HG03095 (cell line): Measurements from ENCODE around the gene APOM.

Source experiments
- ATAC-seq: cut with Tn5 transposase; IDR thresholded peaks from one replicate; pipeline ENCODE4 v1.9.1; 2021; ENCODE audit warnings: moderate library complexity; ENCODE audit not compliant: unreplicated experiment

Gene APOM

GRCh38 chr6:31702819-31703716, 47.4 kb downstream of the APOM start, which contains the start of gene ABHD16A:
Gene ABHD16A, minus strand, starts transcription at chr6:31703324. Its CDS starts 43 bp downstream, at chr6:31703281.
- ATAC-seq: peak; percentile 74

DNA sequence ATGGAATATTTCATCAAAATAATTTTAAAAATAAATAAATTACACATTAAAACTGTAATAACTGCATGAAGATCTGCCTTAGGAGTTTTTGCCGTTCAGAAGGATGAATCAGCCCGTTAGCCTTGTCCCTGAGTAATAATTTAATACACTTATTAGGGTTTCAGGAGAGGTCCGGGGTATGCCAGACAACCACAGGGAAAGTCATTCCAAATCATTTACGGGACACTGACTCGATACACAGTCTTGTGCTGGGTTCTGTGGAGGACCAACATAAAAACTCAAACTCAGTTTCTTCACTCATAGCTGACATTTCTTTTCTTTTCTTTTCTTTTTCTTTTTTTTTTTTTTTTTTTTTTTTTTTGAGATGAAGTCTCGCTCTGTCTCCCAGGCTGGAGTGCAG, 50.2 kb downstream of the APOM start:
- ATAC-seq: no peak

- ATAC-seq: no peak
Observed at GRCh38 chr6:31706599-31706998, 50.9 kb downstream of the APOM start, which contains the start of gene LY6G6F. Gene LY6G6F, plus strand, starts transcription at chr6:31706866. Its CDS starts 41 bp downstream, at chr6:31706907.

GRCh38 chr6:31707701-31708100, 52.0 kb downstream of the APOM start:
- no peak for ATAC-seq
